ENCODE measurements around the gene GPNMB. TPM values are rescaled to one million over a fixed set of nuclear protein-coding genes. Genes with fewer than 3 reads are reported as not detected.
A peak's percentile ranks its signal among the peaks of the same experiment; 100 is the strongest.

GPNMB gene
- total and polyA plus RNA-seq, 10 of the 15 experiments (the other 5 are each of a cell fraction or from before 2014, with no cell fraction given): 5.9 to 22.3 (median 10.0) TPM

- TF ChIP-seq EGR1 (IDR thresholded peaks at IDR 0.05; ENCODE audit: borderline replicate concordance in 1 of 2, low read depth in 2 of 2, low read length in 2 of 2): peak in 1 of 2 experiments; percentile 91; a peak in 2 of 3 replicates
- peak; percentile 80 for TF ChIP-seq RELB (IDR thresholded peaks at IDR 0.05; ENCODE audit: low read depth)
- TF ChIP-seq USF2 (IDR thresholded peaks at IDR 0.05; ENCODE audit: borderline replicate concordance, low read depth, low read length): no peak
- TF ChIP-seq PAX5 (IDR thresholded peaks at IDR 0.05; ENCODE audit: borderline replicate concordance, low read depth, low read length): 0 out of 2 replicates have a peak, but pooled peaks have one; percentile 59
- no peak for TF ChIP-seq CBX3 (IDR thresholded peaks at IDR 0.05; ENCODE audit: borderline replicate concordance, low read depth)
- TF ChIP-seq ZBTB11 (CRISPR knock-in tag; IDR thresholded peaks at IDR 0.05): no peak
- TF ChIP-seq, protein P1, sequence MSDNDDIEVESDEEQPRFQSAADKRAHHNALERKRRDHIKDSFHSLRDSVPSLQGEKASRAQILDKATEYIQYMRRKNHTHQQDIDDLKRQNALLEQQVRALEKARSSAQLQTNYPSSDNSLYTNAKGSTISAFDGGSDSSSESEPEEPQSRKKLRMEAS (IDR thresholded peaks at IDR 0.05; ENCODE audit: low read depth, low read length): peak; percentile 43; the same call in 1 of the 2 replicates
- TF ChIP-seq DPF2 (IDR thresholded peaks at IDR 0.05): peak; percentile 65; the same call in 1 of the 2 replicates
- no peak for TF ChIP-seq NFYB (IDR thresholded peaks at IDR 0.05; ENCODE audit: insufficient read depth, low read depth, low read length)
- no peak for TF ChIP-seq YBX1 (IDR thresholded peaks at IDR 0.05)
- TF ChIP-seq HDAC6 (IDR thresholded peaks at IDR 0.05; ENCODE audit: unreplicated experiment): no peak
- TF ChIP-seq MYB (IDR thresholded peaks at IDR 0.05; ENCODE audit: borderline replicate concordance, low read depth, low read length): no peak
- TF ChIP-seq MYC (IDR thresholded peaks at IDR 0.05; ENCODE audit: insufficient read depth, insufficient read length, insufficient replicate concordance, low read length, severe bottlenecking): no peak
- peak; percentile 53; the same call in 1 of the 2 replicates for TF ChIP-seq RB1 (IDR thresholded peaks at IDR 0.05; ENCODE audit: borderline replicate concordance)
- TF ChIP-seq, protein P2, sequence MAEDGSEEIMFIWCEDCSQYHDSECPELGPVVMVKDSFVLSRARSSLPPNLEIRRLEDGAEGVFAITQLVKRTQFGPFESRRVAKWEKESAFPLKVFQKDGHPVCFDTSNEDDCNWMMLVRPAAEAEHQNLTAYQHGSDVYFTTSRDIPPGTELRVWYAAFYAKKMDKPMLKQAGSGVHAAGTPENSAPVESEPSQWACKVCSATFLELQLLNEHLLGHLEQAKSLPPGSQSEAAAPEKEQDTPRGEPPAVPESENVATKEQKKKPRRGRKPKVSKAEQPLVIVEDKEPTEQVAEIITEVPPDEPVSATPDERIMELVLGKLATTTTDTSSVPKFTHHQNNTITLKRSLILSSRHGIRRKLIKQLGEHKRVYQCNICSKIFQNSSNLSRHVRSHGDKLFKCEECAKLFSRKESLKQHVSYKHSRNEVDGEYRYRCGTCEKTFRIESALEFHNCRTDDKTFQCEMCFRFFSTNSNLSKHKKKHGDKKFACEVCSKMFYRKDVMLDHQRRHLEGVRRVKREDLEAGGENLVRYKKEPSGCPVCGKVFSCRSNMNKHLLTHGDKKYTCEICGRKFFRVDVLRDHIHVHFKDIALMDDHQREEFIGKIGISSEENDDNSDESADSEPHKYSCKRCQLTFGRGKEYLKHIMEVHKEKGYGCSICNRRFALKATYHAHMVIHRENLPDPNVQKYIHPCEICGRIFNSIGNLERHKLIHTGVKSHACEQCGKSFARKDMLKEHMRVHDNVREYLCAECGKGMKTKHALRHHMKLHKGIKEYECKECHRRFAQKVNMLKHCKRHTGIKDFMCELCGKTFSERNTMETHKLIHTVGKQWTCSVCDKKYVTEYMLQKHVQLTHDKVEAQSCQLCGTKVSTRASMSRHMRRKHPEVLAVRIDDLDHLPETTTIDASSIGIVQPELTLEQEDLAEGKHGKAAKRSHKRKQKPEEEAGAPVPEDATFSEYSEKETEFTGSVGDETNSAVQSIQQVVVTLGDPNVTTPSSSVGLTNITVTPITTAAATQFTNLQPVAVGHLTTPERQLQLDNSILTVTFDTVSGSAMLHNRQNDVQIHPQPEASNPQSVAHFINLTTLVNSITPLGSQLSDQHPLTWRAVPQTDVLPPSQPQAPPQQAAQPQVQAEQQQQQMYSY (CRISPR knock-in tag; IDR thresholded peaks at IDR 0.05): no peak
- TF ChIP-seq JUNB (IDR thresholded peaks at IDR 0.05): no peak
Measured at GRCh38 chr7:23298885-23299769, 52.6 kb downstream of the GPNMB start, which contains the start of gene MALSU1 (continued).

Data from GM12878 (cell line).